GM10266 (cell line): ENCODE results near the gene MOXD1.

Experiments used
- DNase-seq: peaks from one replicate; pipeline ENCODE4 v3.0.0; 2012; ENCODE audit errors: extremely low spot score
- CTCF ChIP-seq: IDR thresholded peaks from 2 replicates; pipeline ENCODE4 v1.5.1; 2012; ENCODE audit warnings: mild to moderate bottlenecking, low read depth; ENCODE audit not compliant: control insufficient read depth, insufficient read depth; ENCODE audit errors: missing control alignments

Gene MOXD1

GRCh38 chr6:132411296-132411695, 10.0 kb upstream of the MOXD1 start:
- TF ChIP-seq CTCF = no peak
- DNase-seq = no peak

- DNase-seq = no peak
- TF ChIP-seq CTCF = no peak
These were observed 9.6 kb upstream of the MOXD1 start for GRCh38 chr6:132410830-132411229.

- TF ChIP-seq CTCF = no peak
- peak; percentile 57 for DNase-seq
These were observed 4.1 kb upstream of the MOXD1 start for GRCh38 chr6:132405143-132405915.

- peak; percentile 35 for DNase-seq
- TF ChIP-seq CTCF = no peak
These were observed 3.5 kb upstream of the MOXD1 start for GRCh38 chr6:132404736-132405135.

- DNase-seq = no peak
- no peak for TF ChIP-seq CTCF
These were observed 3.1 kb upstream of the MOXD1 start for GRCh38 chr6:132404330-132404729.

GRCh38 chr6:132401618-132402285, 477 bp upstream of the MOXD1 start:
- DNase-seq = no peak
- no peak for TF ChIP-seq CTCF

- DNase-seq = no peak
- no peak for TF ChIP-seq CTCF
These were observed 756 bp downstream of the MOXD1 start for GRCh38 chr6:132400555-132400882.
